HEK293 (cell line): Measurements from ENCODE around the gene UPB1.

Experiments used
- CTCF ChIA-PET: fragments of 350-600 bp; formaldehyde crosslinking; extraction: SDS; loops from one replicate; lab custom pipeline; 2021; ENCODE audit warnings: antibody characterized with exemption; lab: Yijun Ruan, JAX
- POLR2A ChIA-PET: fragments of 300-600 bp; formaldehyde crosslinking; extraction: SDS; loops from one replicate; lab custom pipeline; 2020; ENCODE audit warnings: antibody characterized with exemption, inconsistent platforms; lab: Yijun Ruan, JAX
- H3K27ac ChIP-seq: fragments of 200-500 bp; sonication (Bioruptor generic); 2 replicates; pipeline ENCODE4 v1.5.1; 2014; ENCODE audit warnings: low read depth, low read length, control low read depth, inconsistent platforms; ENCODE audit errors: extremely low read depth
- H3K36me3 ChIP-seq, 2 experiments: fragments of 200-500 bp in 1 of 2; sonication (Bioruptor generic) in 1 of 2; 1 replicate in 1 of 2; 2 replicates in 1 of 2; pipeline ENCODE4 v1.5.1; 2014 to 2017; ENCODE audit warnings: inconsistent platforms in 2 of 2, low read length in 2 of 2; ENCODE audit not compliant: control insufficient read depth in 2 of 2, insufficient read depth in 1 of 2
- H3K4me1 ChIP-seq: fragments of 200-500 bp; sonication (Bioruptor generic); 2 replicates; pipeline ENCODE4 v1.5.1; 2014; ENCODE audit warnings: mild to moderate bottlenecking, low read length, inconsistent platforms; ENCODE audit not compliant: control insufficient read depth, insufficient read depth
- H3K4me3 ChIP-seq: 2 replicates; pipeline ENCODE4 v1.5.1; 2011; ENCODE audit warnings: low read depth, mild to moderate bottlenecking, control low read depth, low read length, moderate library complexity
- H3K9me3 ChIP-seq: fragments of 200-500 bp; sonication (Bioruptor generic); 2 replicates; pipeline ENCODE4 v1.5.1; 2014; ENCODE audit warnings: low read depth, low read length, inconsistent platforms; ENCODE audit not compliant: control insufficient read depth, insufficient read depth
- FEZF1 ChIP-seq: fragments of 450-650 bp; formaldehyde crosslinking; IDR thresholded peaks from 2 replicates; pipeline ENCODE4 v1.5.1; 2016; ENCODE audit warnings: missing biosample characterization, missing genetic modification characterization
- GFI1B ChIP-seq: fragments of 450-650 bp; formaldehyde crosslinking; IDR thresholded peaks from 2 replicates; pipeline ENCODE4 v1.5.1; 2016; ENCODE audit warnings: missing biosample characterization, missing genetic modification characterization
- INSM2 ChIP-seq: fragments of 450-650 bp; formaldehyde crosslinking; IDR thresholded peaks from 2 replicates; pipeline ENCODE4 v1.5.1; 2016; ENCODE audit warnings: missing biosample characterization, missing genetic modification characterization
- PATZ1 ChIP-seq: fragments of 450-650 bp; formaldehyde crosslinking; IDR thresholded peaks from 2 replicates; pipeline ENCODE4 v1.5.1; 2016; ENCODE audit warnings: missing biosample characterization, missing genetic modification characterization
- ZNF223 ChIP-seq: fragments of 450-650 bp; formaldehyde crosslinking; IDR thresholded peaks from 2 replicates; pipeline ENCODE4 v1.5.1; 2016; ENCODE audit warnings: missing biosample characterization, missing genetic modification characterization
- ZNF23 ChIP-seq: fragments of 450-650 bp; formaldehyde crosslinking; IDR thresholded peaks from 2 replicates; pipeline ENCODE4 v1.5.1; 2016; ENCODE audit warnings: missing biosample characterization, missing genetic modification characterization, borderline replicate concordance
- ZNF26 ChIP-seq: fragments of 450-650 bp; formaldehyde crosslinking; IDR thresholded peaks from 2 replicates; pipeline ENCODE4 v1.5.1; 2016; ENCODE audit warnings: missing biosample characterization, missing genetic modification characterization
- ZNF501 ChIP-seq: fragments of 450-650 bp; formaldehyde crosslinking; IDR thresholded peaks from 2 replicates; pipeline ENCODE4 v1.5.1; 2016; ENCODE audit warnings: missing biosample characterization, missing genetic modification characterization
- ZNF585B ChIP-seq: fragments of 450-650 bp; formaldehyde crosslinking; IDR thresholded peaks from 2 replicates; pipeline ENCODE4 v1.5.1; 2016; ENCODE audit warnings: missing biosample characterization, missing genetic modification characterization
- TF ChIP-seq, protein P1 (sequence below): fragments of 450-650 bp; formaldehyde crosslinking; conservative IDR thresholded peaks from 2 replicates; pipeline ENCODE4 v1.5.1; 2016; ENCODE audit warnings: low read depth, missing biosample characterization, missing genetic modification characterization
- TF ChIP-seq, protein P2 (sequence below): fragments of 450-650 bp; formaldehyde crosslinking; IDR thresholded peaks from 2 replicates; pipeline ENCODE4 v1.5.1; 2016; ENCODE audit warnings: missing biosample characterization, missing genetic modification characterization
- TF ChIP-seq, protein P3 (sequence below): fragments of 450-650 bp; formaldehyde crosslinking; conservative IDR thresholded peaks from 2 replicates; pipeline ENCODE4 v1.5.1; 2016; ENCODE audit warnings: low read depth, missing biosample characterization, missing genetic modification characterization

UPB1 gene

DNA sequence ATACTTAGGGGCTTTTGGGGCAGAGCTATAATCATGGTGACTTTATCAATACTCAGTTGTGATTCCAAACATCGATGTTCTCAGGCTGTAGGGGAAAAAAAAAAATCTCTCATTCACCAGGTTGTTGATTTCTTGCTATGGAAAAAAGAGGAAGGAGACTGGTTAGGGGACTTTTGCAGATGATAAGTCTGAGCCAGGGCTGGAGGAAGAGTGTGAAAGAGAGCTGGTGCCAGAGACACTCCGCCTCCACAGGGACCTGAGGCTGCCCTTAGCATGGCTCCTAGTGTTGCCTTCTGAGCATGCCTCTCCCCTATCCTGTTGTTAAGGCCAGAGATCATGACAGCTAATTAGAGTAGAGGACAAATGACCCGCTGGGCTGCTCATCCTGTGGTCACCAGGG, 16.9 kb downstream of the UPB1 start:
- peaks cover 12% of the 10 kb centered on the region for H3K4me1 ChIP-seq

GRCh38 chr22:24513378-24514240, 18.5 kb downstream of the UPB1 start:
- Histone ChIP-seq H3K4me1 (peaks cover 10% of the 10 kb centered on the region), H3K9me3 (no peaks in the 10 kb centered on the region), H3K27ac (no peak overlapping the region), H3K4me3 (no peak overlapping the region), H3K36me3 (no peaks in the 10 kb centered on the region)
- POLR2A ChIA-PET = no interaction called here
- CTCF ChIA-PET = interaction anchor here (1.3 to 1.6 kb wide), 2 partner anchors 8 to 12 kb away, joined by 6 read pairs; no protein-coding TSS in a partner anchor
- TF ChIP-seq ZNF23 (no peak), ZNF223 (tag by site-specific recombination) (no peak), PATZ1 (tag by site-specific recombination) (no peak), INSM2 (tag by site-specific recombination) (no peak), ZNF501 (tag by site-specific recombination) (no peak), FEZF1 (tag by site-specific recombination) (no peak), ZNF585B (tag by site-specific recombination) (no peak)
- TF ChIP-seq, protein P1, sequence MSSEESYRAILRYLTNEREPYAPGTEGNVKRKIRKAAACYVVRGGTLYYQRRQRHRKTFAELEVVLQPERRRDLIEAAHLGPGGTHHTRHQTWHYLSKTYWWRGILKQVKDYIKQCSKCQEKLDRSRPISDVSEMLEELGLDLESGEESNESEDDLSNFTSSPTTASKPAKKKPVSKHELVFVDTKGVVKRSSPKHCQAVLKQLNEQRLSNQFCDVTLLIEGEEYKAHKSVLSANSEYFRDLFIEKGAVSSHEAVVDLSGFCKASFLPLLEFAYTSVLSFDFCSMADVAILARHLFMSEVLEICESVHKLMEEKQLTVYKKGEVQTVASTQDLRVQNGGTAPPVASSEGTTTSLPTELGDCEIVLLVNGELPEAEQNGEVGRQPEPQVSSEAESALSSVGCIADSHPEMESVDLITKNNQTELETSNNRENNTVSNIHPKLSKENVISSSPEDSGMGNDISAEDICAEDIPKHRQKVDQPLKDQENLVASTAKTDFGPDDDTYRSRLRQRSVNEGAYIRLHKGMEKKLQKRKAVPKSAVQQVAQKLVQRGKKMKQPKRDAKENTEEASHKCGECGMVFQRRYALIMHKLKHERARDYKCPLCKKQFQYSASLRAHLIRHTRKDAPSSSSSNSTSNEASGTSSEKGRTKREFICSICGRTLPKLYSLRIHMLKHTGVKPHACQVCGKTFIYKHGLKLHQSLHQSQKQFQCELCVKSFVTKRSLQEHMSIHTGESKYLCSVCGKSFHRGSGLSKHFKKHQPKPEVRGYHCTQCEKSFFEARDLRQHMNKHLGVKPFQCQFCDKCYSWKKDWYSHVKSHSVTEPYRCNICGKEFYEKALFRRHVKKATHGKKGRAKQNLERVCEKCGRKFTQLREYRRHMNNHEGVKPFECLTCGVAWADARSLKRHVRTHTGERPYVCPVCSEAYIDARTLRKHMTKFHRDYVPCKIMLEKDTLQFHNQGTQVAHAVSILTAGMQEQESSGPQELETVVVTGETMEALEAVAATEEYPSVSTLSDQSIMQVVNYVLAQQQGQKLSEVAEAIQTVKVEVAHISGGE (tag by site-specific recombination) = no peak
- TF ChIP-seq, protein P2, sequence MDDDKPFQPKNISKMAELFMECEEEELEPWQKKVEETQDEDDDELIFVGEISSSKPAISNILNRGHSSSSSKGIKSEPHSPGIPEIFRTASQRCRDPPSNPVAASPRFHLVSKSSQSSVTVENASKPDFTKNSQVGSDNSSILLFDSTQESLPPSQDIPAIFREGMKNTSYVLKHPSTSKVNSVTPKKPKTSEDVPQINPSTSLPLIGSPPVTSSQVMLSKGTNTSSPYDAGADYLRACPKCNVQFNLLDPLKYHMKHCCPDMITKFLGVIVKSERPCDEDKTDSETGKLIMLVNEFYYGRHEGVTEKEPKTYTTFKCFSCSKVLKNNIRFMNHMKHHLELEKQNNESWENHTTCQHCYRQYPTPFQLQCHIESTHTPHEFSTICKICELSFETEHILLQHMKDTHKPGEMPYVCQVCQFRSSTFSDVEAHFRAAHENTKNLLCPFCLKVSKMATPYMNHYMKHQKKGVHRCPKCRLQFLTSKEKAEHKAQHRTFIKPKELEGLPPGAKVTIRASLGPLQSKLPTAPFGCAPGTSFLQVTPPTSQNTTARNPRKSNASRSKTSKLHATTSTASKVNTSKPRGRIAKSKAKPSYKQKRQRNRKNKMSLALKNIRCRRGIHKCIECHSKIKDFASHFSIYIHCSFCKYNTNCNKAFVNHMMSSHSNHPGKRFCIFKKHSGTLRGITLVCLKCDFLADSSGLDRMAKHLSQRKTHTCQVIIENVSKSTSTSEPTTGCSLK = no peak

More for the DNA sequence above, 16.9 kb downstream of the UPB1 start:
- Histone ChIP-seq H3K4me3 (no peak overlapping the region), H3K36me3 (no peaks in the 10 kb centered on the region), H3K27ac (no peak overlapping the region), H3K9me3 (no peaks in the 10 kb centered on the region)
- ChIA-PET CTCF (interaction anchor here (0.6 to 1.6 kb wide), 3 partner anchors 9 to 14 kb away, joined by 3 to 6 read pairs (median 6); no protein-coding TSS in a partner anchor), POLR2A (no interaction called here)
- TF ChIP-seq ZNF26 (tag by site-specific recombination) (no peak), GFI1B (tag by site-specific recombination) (no peak)
- TF ChIP-seq, protein P3, sequence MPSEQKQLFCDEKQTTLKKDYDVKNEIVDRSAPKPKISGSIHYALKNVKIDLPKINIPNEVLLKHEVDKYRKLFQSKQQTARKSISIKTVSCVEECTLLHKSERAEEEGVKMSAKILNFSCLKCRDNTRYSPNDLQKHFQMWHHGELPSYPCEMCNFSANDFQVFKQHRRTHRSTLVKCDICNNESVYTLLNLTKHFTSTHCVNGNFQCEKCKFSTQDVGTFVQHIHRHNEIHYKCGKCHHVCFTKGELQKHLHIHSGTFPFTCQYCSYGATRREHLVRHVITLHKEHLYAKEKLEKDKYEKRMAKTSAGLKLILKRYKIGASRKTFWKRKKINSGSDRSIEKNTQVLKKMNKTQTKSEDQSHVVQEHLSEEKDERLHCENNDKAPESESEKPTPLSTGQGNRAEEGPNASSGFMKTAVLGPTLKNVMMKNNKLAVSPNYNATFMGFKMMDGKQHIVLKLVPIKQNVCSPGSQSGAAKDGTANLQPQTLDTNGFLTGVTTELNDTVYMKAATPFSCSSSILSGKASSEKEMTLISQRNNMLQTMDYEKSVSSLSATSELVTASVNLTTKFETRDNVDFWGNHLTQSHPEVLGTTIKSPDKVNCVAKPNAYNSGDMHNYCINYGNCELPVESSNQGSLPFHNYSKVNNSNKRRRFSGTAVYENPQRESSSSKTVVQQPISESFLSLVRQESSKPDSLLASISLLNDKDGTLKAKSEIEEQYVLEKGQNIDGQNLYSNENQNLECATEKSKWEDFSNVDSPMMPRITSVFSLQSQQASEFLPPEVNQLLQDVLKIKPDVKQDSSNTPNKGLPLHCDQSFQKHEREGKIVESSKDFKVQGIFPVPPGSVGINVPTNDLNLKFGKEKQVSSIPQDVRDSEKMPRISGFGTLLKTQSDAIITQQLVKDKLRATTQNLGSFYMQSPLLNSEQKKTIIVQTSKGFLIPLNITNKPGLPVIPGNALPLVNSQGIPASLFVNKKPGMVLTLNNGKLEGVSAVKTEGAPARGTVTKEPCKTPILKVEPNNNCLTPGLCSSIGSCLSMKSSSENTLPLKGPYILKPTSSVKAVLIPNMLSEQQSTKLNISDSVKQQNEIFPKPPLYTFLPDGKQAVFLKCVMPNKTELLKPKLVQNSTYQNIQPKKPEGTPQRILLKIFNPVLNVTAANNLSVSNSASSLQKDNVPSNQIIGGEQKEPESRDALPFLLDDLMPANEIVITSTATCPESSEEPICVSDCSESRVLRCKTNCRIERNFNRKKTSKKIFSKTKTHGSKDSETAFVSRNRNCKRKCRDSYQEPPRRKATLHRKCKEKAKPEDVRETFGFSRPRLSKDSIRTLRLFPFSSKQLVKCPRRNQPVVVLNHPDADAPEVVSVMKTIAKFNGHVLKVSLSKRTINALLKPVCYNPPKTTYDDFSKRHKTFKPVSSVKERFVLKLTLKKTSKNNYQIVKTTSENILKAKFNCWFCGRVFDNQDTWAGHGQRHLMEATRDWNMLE (tag by site-specific recombination) = no peak
